B cell (primary cell): Measurements from ENCODE around the gene PKP1. TPM values are rescaled to one million over a fixed set of nuclear protein-coding genes. Genes with fewer than 3 reads are reported as not detected.

Experiments
- ATAC-seq: fragments of 200-7000 bp; cut with Tn5 transposase; one replicate; pipeline ENCODE4 v1.10.0; 2021; ENCODE audit warnings: low read depth, mild to moderate bottlenecking, moderate number of reproducible peaks, moderate library complexity
- CTCF ChIA-PET: fragments of 350-600 bp; sonication (Branson Sonifier 250); formaldehyde crosslinking; loops from one replicate; lab custom pipeline; 2021; ENCODE audit warnings: antibody characterized with exemption, inconsistent platforms; lab: Charles Lee
- POLR2A ChIA-PET: fragments of 350-600 bp; sonication (Branson Sonifier 250); formaldehyde crosslinking; loops from one replicate; lab custom pipeline; 2021; ENCODE audit warnings: antibody characterized with exemption; lab: Charles Lee
- DNase-seq: peaks from one replicate; pipeline ENCODE4 v3.0.0; 2013
- H2AFZ ChIP-seq: 2 replicates; pipeline ENCODE4 v1.6.1; 2012; ENCODE audit warnings: mild to moderate bottlenecking, low read depth, low read length; ENCODE audit not compliant: insufficient read depth, poor library complexity, severe bottlenecking
- H3K27ac ChIP-seq, 2 donors: 1 replicate in 1 of 2; 2 replicates in 1 of 2; pipeline ENCODE4 v1.5.1; 2012 to 2013; ENCODE audit warnings: low read length in 2 of 2, mild to moderate bottlenecking in 2 of 2, moderate library complexity in 1 of 2
- H3K27me3 ChIP-seq, 4 experiments: fragments of 200-600 bp in 1 of 4; sonication (generic) in 1 of 4; replicated peaks in 1 of 4; 1 replicate in 2 of 4; 2 replicates in 2 of 4; pipeline versions ENCODE4 v1.6.1 to v1.7.0; 2013 to 2016; ENCODE audit warnings: low read length in 3 of 4, mild to moderate bottlenecking in 2 of 4, mixed read lengths in 1 of 4, moderate library complexity in 1 of 4; ENCODE audit not compliant: insufficient read depth in 4 of 4, control insufficient read depth in 3 of 4; ENCODE audit errors: control extremely low read depth in 1 of 4
- H3K36me3 ChIP-seq, 2 experiments: replicated peaks in 1 of 2; 1 replicate in 1 of 2; 2 replicates in 1 of 2; pipeline versions ENCODE4 v1.6.1 to v1.7.1; 2013; ENCODE audit warnings: low read length in 1 of 2; ENCODE audit not compliant: insufficient read depth in 2 of 2, control insufficient read depth in 1 of 2; ENCODE audit errors: control extremely low read depth in 1 of 2, extremely low read depth in 1 of 2
- H3K4me1 ChIP-seq, 2 donors: fragments of 200-600 bp in 1 of 2; sonication (generic) in 1 of 2; 1 replicate in 1 of 2; 2 replicates in 1 of 2; pipeline versions ENCODE4 v1.5.1 to v1.6.1; 2013 to 2017; ENCODE audit warnings: low read length in 2 of 2; ENCODE audit not compliant: control insufficient read depth in 2 of 2, insufficient read depth in 2 of 2
- H3K4me2 ChIP-seq: replicated peaks from 2 replicates; pipeline ENCODE3; 2012; ENCODE audit warnings: mild to moderate bottlenecking, low read depth, low read length; ENCODE audit not compliant: poor library complexity, severe bottlenecking
- H3K4me3 ChIP-seq, 5 experiments: fragments of 200-600 bp in 1 of 5; sonication (generic) in 1 of 5; 1 replicate in 3 of 5; 2 replicates in 2 of 5; pipeline versions ENCODE4 v1.5.1 to v1.7.0; 2011 to 2016; ENCODE audit warnings: low read length in 4 of 5, mild to moderate bottlenecking in 4 of 5, low read depth in 2 of 5, control low read depth in 1 of 5, moderate library complexity in 1 of 5; ENCODE audit not compliant: insufficient read depth in 1 of 5; ENCODE audit errors: control extremely low read depth in 1 of 5, extremely low read depth in 1 of 5
- H3K79me2 ChIP-seq: fragments of 200-600 bp; sonication (generic); one replicate; pipeline ENCODE4 v1.6.0; 2016; ENCODE audit warnings: low read length; ENCODE audit not compliant: control insufficient read depth, insufficient read depth
- H3K9ac ChIP-seq: fragments of 200-600 bp; sonication (generic); 2 replicates; pipeline ENCODE4 v1.6.1; 2017; ENCODE audit warnings: mild to moderate bottlenecking, low read length, moderate library complexity
- H3K9me3 ChIP-seq, 3 donors: one replicate each; pipeline versions ENCODE4 v1.6.1 to v1.7.1; 2013; ENCODE audit warnings: low read length in 2 of 3; ENCODE audit not compliant: control insufficient read depth in 2 of 3, insufficient read depth in 1 of 3; ENCODE audit errors: control extremely low read depth in 1 of 3
- H4K20me1 ChIP-seq: 2 replicates; pipeline ENCODE4 v1.6.0; 2012; ENCODE audit warnings: mild to moderate bottlenecking, low read length; ENCODE audit not compliant: insufficient read depth, control insufficient read depth, poor library complexity, severe bottlenecking
- H3K27ac Mint-ChIP-seq: one replicate; pipeline ENCODE4 v1.8.0; 2021; ENCODE audit warnings: mixed read lengths
- H3K27me3 Mint-ChIP-seq: one replicate; pipeline ENCODE4 v1.8.0; 2021; ENCODE audit warnings: mixed read lengths
- H3K4me1 Mint-ChIP-seq: one replicate; pipeline ENCODE4 v1.8.0; 2021; ENCODE audit warnings: mixed read lengths
- H3K4me3 Mint-ChIP-seq: one replicate; pipeline ENCODE4 v1.8.0; 2021; ENCODE audit warnings: mixed read lengths
- H3K9me3 Mint-ChIP-seq: one replicate; pipeline ENCODE4 v1.8.0; 2022; ENCODE audit warnings: mixed read lengths; ENCODE audit not compliant: insufficient read depth
- CTCF ChIP-seq: fragments of 200-600 bp; IDR thresholded peaks from one replicate; pipeline ENCODE4 v1.8.0; 2022; ENCODE audit warnings: antibody characterized with exemption, mild to moderate bottlenecking
- EZH2 ChIP-seq: IDR thresholded peaks from 2 replicates; pipeline ENCODE4 v1.6.1; 2012; ENCODE audit warnings: borderline replicate concordance, low read depth, mild to moderate bottlenecking, moderate library complexity, low read length; ENCODE audit not compliant: insufficient read depth, poor library complexity, severe bottlenecking
- WGBS: methylation state at CpG from one replicate; pipeline ENCODE4 v1.1.5; 2013; ENCODE audit warnings: missing lambda C conversion rate; ENCODE audit not compliant: insufficient coverage; 5-methylcytosine and 5-hydroxymethylcytosine counted together
- intact Hi-C: fragments of 100-400 bp; cut with micrococcal nuclease; formaldehyde crosslinking; loops from one replicate; pipeline ENCODE4 v1.10.0; 2022
- polyA plus RNA-seq: library from polyadenylated mRNA; depleted of rRNA; stranded (reverse); fragments of >200 nt; gene quantifications from 2 replicates; pipeline ENCODE4 v1.2.3, GENCODE V29; 2012
- total RNA-seq, 2 donors: library from RNA; stranded (reverse); fragments of 120-200 nt in 1 of 2; gene quantifications; 1 replicate in 1 of 2; 2 replicates in 1 of 2; pipeline versions ENCODE4 v1.2.3 to v1.2.4, GENCODE V29; 2013 to 2022

The PKP1 gene
- total and polyA plus RNA-seq, 2 donors (not counting 1 experiment from before 2014, with no cell fraction given), result not detected

DNA sequence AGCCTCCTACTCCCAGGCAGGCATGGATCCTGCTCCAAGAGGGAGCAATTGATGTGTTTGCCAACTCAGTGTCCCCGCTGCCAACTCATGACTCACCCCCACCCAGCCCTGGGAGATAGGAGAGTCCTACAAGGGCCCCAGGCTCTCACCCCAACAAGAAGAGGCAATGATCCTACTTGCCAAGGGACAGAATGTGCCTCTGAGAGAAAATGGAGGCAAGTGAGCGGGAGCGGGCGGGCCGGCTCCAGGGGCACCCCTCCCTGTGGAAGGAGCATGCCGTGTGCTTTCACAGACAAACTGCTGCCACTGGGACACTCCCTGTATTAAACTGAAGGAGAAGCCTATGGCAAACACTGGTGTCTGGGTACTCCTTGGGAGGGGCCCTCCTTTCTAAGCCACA is 16.7 kb downstream of the PKP1 start:
- Histone ChIP-seq H3K4me1 (no peaks in the 10 kb centered on the region), H3K27me3 (peaks cover 0 to 2% (median 0%) of the 10 kb centered on the region in 4 experiments), H3K4me2 (no peak overlapping the region), H3K27ac (no peak overlapping the region), H2AFZ (no peak overlapping the region), H3K9me3 (no peaks in the 10 kb centered on the region), H4K20me1 (no peaks in the 10 kb centered on the region), H3K9ac (no peak overlapping the region), H3K36me3 (no peaks in the 10 kb centered on the region), H3K4me3 (no peak overlapping the region), H3K79me2 (no peaks in the 10 kb centered on the region)
- no peak overlapping the region for H3K4me3 Mint-ChIP-seq
- ATAC-seq (no peak), DNase-seq (no peak)
- TF ChIP-seq EZH2, result no peak
- TF ChIP-seq CTCF, result no peak
- WGBS, result 95% methylated on average over 5 of the region's 6 CpGs
- H3K27ac Mint-ChIP-seq, result no peak overlapping the region
- H3K4me1 Mint-ChIP-seq, result no peaks in the 10 kb centered on the region
- H3K9me3 Mint-ChIP-seq, result no peaks in the 10 kb centered on the region
- ChIA-PET POLR2A (no interaction called here), CTCF (no interaction called here)
- H3K27me3 Mint-ChIP-seq, result peaks cover 23% of the 10 kb centered on the region
- intact Hi-C loops, result no loop called here

DNA sequence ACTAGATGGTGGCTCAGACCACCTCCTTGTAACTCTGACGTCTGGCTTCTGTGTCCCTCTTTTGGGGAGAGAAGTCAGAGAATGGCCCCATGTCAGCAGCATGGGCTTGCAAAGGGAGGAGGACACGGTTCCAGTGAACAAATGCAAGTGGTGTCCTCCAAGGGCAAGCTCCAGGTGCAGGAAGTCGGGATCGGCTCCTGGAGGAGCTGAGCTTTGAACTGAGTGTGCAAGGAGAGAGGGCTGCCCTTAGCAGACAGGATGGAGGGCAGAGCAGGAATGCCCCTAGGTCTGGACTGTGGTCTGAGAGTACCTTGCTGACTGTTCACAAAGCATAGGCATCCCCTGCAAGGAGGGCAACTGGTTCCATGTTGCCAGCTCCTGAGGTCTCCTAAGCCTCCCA is 17.3 kb downstream of the PKP1 start:
- no peak overlapping the region for H2AFZ ChIP-seq
- no peak overlapping the region for H3K9ac ChIP-seq
- H4K20me1 ChIP-seq, result no peaks in the 10 kb centered on the region
- no peak overlapping the region for H3K4me3 ChIP-seq
- ChIA-PET CTCF (no interaction called here), POLR2A (no interaction called here)
- no peaks in the 10 kb centered on the region for H3K4me1 ChIP-seq
- TF ChIP-seq CTCF (no peak), EZH2 (no peak)
- no peaks in the 10 kb centered on the region for H3K79me2 ChIP-seq
- H3K27ac ChIP-seq, result no peak overlapping the region
- H3K4me3 Mint-ChIP-seq, result no peak overlapping the region
- intact Hi-C loops, result no loop called here
- WGBS, result 78% methylated on average over 4 of the region's 4 CpGs
- peaks cover 0 to 2% (median 0%) of the 10 kb centered on the region in 4 experiments for H3K27me3 ChIP-seq
- no peak overlapping the region for H3K4me2 ChIP-seq
- H3K27ac Mint-ChIP-seq, result no peak overlapping the region
- no peaks in the 10 kb centered on the region for H3K36me3 ChIP-seq
- peaks cover 20% of the 10 kb centered on the region for H3K27me3 Mint-ChIP-seq
- H3K9me3 Mint-ChIP-seq, result no peaks in the 10 kb centered on the region
- DNase-seq (no peak), ATAC-seq (no peak)
- H3K4me1 Mint-ChIP-seq, result no peaks in the 10 kb centered on the region
- H3K9me3 ChIP-seq, result no peaks in the 10 kb centered on the region
